Measurements from ENCODE around the gene USF3.

USF3 gene

GRCh38 chr3:113606539-113607218, 89.8 kb downstream of the USF3 start:
- Histone ChIP-seq H3K27ac (no peak overlapping the region), H3K9me3 (ENCODE audit: low read depth, low read length) (no peaks in the 10 kb centered on the region), H3K9ac (ENCODE audit: insufficient read length) (no peak overlapping the region), H3K36me3 (ENCODE audit: insufficient read depth, low read length) (no peaks in the 10 kb centered on the region), H3K4me3 (no peak overlapping the region)
- no peak for DNase-seq (ENCODE audit: low read depth, low spot score)
- TF ChIP-seq EZH2 (IDR thresholded peaks at IDR 0.05) (no peak), FOXP2 (optimal IDR thresholded peaks at IDR 0.05; ENCODE audit: control extremely low read depth, extremely low read length, insufficient read depth) (no peak), POLR2AphosphoS5 (IDR thresholded peaks at IDR 0.05; ENCODE audit: borderline replicate concordance, low read depth, low read length) (no peak)

GRCh38 chr3:113602836-113603235, 93.6 kb downstream of the USF3 start:
- no peaks in the 10 kb centered on the region for H3K36me3 ChIP-seq (ENCODE audit: insufficient read depth, low read length)
- DNase-seq (ENCODE audit: low read depth, low spot score) = no peak
- TF ChIP-seq EZH2 (IDR thresholded peaks at IDR 0.05) = no peak
- TF ChIP-seq FOXP2 (optimal IDR thresholded peaks at IDR 0.05; ENCODE audit: control extremely low read depth, extremely low read length, insufficient read depth) = no peak
- no peak overlapping the region for H3K9ac ChIP-seq (ENCODE audit: insufficient read length)
- H3K27ac ChIP-seq = no peak overlapping the region
- no peak overlapping the region for H3K4me3 ChIP-seq
- no peaks in the 10 kb centered on the region for H3K9me3 ChIP-seq (ENCODE audit: low read depth, low read length)

GRCh38 chr3:113602256-113602655, 94.2 kb downstream of the USF3 start:
- H3K9me3 ChIP-seq (ENCODE audit: low read depth, low read length) = no peaks in the 10 kb centered on the region
- H3K4me3 ChIP-seq = no peak overlapping the region
- no peak for DNase-seq (ENCODE audit: low read depth, low spot score)
- no peak overlapping the region for H3K9ac ChIP-seq (ENCODE audit: insufficient read length)
- no peak overlapping the region for H3K27ac ChIP-seq
- TF ChIP-seq EZH2 (IDR thresholded peaks at IDR 0.05) = no peak
- TF ChIP-seq FOXP2 (optimal IDR thresholded peaks at IDR 0.05; ENCODE audit: control extremely low read depth, extremely low read length, insufficient read depth) = no peak
- no peak for TF ChIP-seq POLR2AphosphoS5 (IDR thresholded peaks at IDR 0.05; ENCODE audit: borderline replicate concordance, low read depth, low read length)
- H3K36me3 ChIP-seq (ENCODE audit: insufficient read depth, low read length) = no peaks in the 10 kb centered on the region

- no peaks in the 10 kb centered on the region for H3K9me3 ChIP-seq (ENCODE audit: low read depth, low read length)
- TF ChIP-seq POLR2AphosphoS5 (IDR thresholded peaks at IDR 0.05; ENCODE audit: borderline replicate concordance, low read depth, low read length) (no peak), EZH2 (IDR thresholded peaks at IDR 0.05) (no peak), FOXP2 (optimal IDR thresholded peaks at IDR 0.05; ENCODE audit: control extremely low read depth, extremely low read length, insufficient read depth) (no peak)
- no peak overlapping the region for H3K4me3 ChIP-seq
- no peak for DNase-seq (ENCODE audit: low read depth, low spot score)
- no peaks in the 10 kb centered on the region for H3K36me3 ChIP-seq (ENCODE audit: insufficient read depth, low read length)
- no peak overlapping the region for H3K9ac ChIP-seq (ENCODE audit: insufficient read length)
- H3K27ac ChIP-seq = no peak overlapping the region
These were observed 95.2 kb downstream of the USF3 start for GRCh38 chr3:113601240-113601639.

GRCh38 chr3:113600418-113601182, 95.8 kb downstream of the USF3 start:
- Histone ChIP-seq H3K9ac (ENCODE audit: insufficient read length) (no peak overlapping the region), H3K36me3 (ENCODE audit: insufficient read depth, low read length) (no peaks in the 10 kb centered on the region), H3K27ac (no peak overlapping the region), H3K4me3 (no peak overlapping the region), H3K9me3 (ENCODE audit: low read depth, low read length) (no peaks in the 10 kb centered on the region)
- no peak for TF ChIP-seq EZH2 (IDR thresholded peaks at IDR 0.05)
- TF ChIP-seq FOXP2 (optimal IDR thresholded peaks at IDR 0.05; ENCODE audit: control extremely low read depth, extremely low read length, insufficient read depth) = no peak
- no peak for TF ChIP-seq POLR2AphosphoS5 (IDR thresholded peaks at IDR 0.05; ENCODE audit: borderline replicate concordance, low read depth, low read length)
- DNase-seq (ENCODE audit: low read depth, low spot score) = no peak

All from SK-N-MC (cell line).